HepG2 (cell line): ENCODE measurements around the gene MMP28. TPM values are rescaled to one million over a fixed set of nuclear protein-coding genes. Genes with fewer than 3 reads are reported as not detected.

Source experiments
- ARID3A ChIP-seq: IDR thresholded peaks from 2 replicates; pipeline ENCODE4 v1.6.1; 2012; ENCODE audit warnings: low read depth, low read length, improper control_type of control experiment
- ETV5 ChIP-seq: IDR thresholded peaks from 2 replicates; pipeline ENCODE4 v1.6.1; 2018; ENCODE audit warnings: missing biosample characterization, missing genetic modification reagents, inconsistent platforms, borderline replicate concordance
- HNRNPH1 ChIP-seq: fragments of 200-400 bp; formaldehyde crosslinking; optimal IDR thresholded peaks from 2 replicates; pipeline ENCODE3; 2017; ENCODE audit warnings: mild to moderate bottlenecking, low read depth, low read length
- HNRNPLL ChIP-seq: fragments of 200-400 bp; formaldehyde crosslinking; IDR thresholded peaks from 2 replicates; pipeline ENCODE4 v1.6.1; 2017; ENCODE audit warnings: mild to moderate bottlenecking, low read depth, low read length; ENCODE audit not compliant: poor library complexity, severe bottlenecking
- ISL2 ChIP-seq: sonication (generic); formaldehyde crosslinking; IDR thresholded peaks from 2 replicates; pipeline ENCODE4 v1.5.0; 2020; ENCODE audit warnings: missing genetic modification reagents
- MYC ChIP-seq: sonication (generic); formaldehyde crosslinking; IDR thresholded peaks from 2 replicates; pipeline ENCODE4 v1.9.0; 2021; ENCODE audit warnings: missing genetic modification reagents, borderline replicate concordance
- ZNF567 ChIP-seq: sonication (generic); formaldehyde crosslinking; IDR thresholded peaks from 2 replicates; pipeline ENCODE4 v1.8.1; 2023; ENCODE audit warnings: mild to moderate bottlenecking, missing genetic modification reagents, borderline replicate concordance
- ZNF577 ChIP-seq: sonication (generic); formaldehyde crosslinking; IDR thresholded peaks from 2 replicates; pipeline ENCODE4 v1.4.0; 2020; ENCODE audit warnings: mild to moderate bottlenecking, low read depth, missing genetic modification reagents, borderline replicate concordance
- ZNF720 ChIP-seq: sonication (generic); formaldehyde crosslinking; IDR thresholded peaks from 2 replicates; pipeline ENCODE4 v1.4.0; 2020; ENCODE audit warnings: missing genetic modification reagents
- ZNF768 ChIP-seq: sonication (generic); formaldehyde crosslinking; IDR thresholded peaks from 2 replicates; pipeline ENCODE4 v1.4.0; 2020; ENCODE audit warnings: missing genetic modification reagents
- ZSCAN29 ChIP-seq: sonication (generic); formaldehyde crosslinking; conservative IDR thresholded peaks from 2 replicates; pipeline ENCODE4 v1.4.0; 2020; ENCODE audit warnings: mild to moderate bottlenecking, missing genetic modification reagents
- polyA plus RNA-seq, 8 experiments: library from polyadenylated mRNA; depleted of rRNA in 3 of 8; stranded (reverse) in 7 of 8; unstranded in 1 of 8; fragments of >200 nt; fragmentation: Illumina TruSeq in 4 of 8; extraction: Trizol in 4 of 8; gene quantifications; 2 replicates each; pipeline versions ENCODE4 v1.2.1 to v1.2.3, GENCODE V29; 2011 to 2016; ENCODE audit warnings: low read depth in 4 of 8, missing spikeins in 1 of 8, mixed read lengths in 1 of 8; ENCODE audit not compliant: insufficient read depth in 1 of 8
- total RNA-seq, 5 experiments: library from RNA; depleted of rRNA; stranded (reverse); fragments of >200 nt; fragmentation: Illumina TruSeq; extraction: Trizol; gene quantifications; 2 replicates each; pipeline ENCODE4 v1.2.3, GENCODE V29; 2016; ENCODE audit warnings: low read depth in 1 of 5
- TF ChIP-seq, protein P1 (sequence below): sonication (generic); formaldehyde crosslinking; IDR thresholded peaks from 2 replicates; pipeline ENCODE4 v1.4.0; 2020; ENCODE audit warnings: mild to moderate bottlenecking, missing genetic modification reagents
- TF ChIP-seq, protein P2 (sequence below): IDR thresholded peaks from 2 replicates; pipeline ENCODE4 v1.4.0; 2020; ENCODE audit warnings: mild to moderate bottlenecking, missing genetic modification reagents
- TF ChIP-seq, protein P3 (sequence below): sonication (generic); formaldehyde crosslinking; IDR thresholded peaks from 2 replicates; pipeline ENCODE4 v1.4.0; 2020; ENCODE audit warnings: mild to moderate bottlenecking, missing genetic modification reagents
- TF ChIP-seq, protein P4 (sequence below): sonication (generic); formaldehyde crosslinking; IDR thresholded peaks from 2 replicates; pipeline ENCODE4 v1.4.0; 2020; ENCODE audit warnings: missing genetic modification reagents, borderline replicate concordance
- TF ChIP-seq, protein P5 (sequence below): IDR thresholded peaks from 2 replicates; pipeline ENCODE4 v1.6.1; 2016; ENCODE audit warnings: low read depth, control low read depth

Gene MMP28
- total and polyA plus RNA-seq, 2 of the 13 experiments (the other 11 are each of a cell fraction or from before 2014, with no cell fraction given): not detected

- TF ChIP-seq HNRNPH1: no peak
- TF ChIP-seq, protein P1, sequence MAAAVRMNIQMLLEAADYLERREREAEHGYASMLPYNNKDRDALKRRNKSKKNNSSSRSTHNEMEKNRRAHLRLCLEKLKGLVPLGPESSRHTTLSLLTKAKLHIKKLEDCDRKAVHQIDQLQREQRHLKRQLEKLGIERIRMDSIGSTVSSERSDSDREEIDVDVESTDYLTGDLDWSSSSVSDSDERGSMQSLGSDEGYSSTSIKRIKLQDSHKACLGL (CRISPR knock-in tag): no peak
- TF ChIP-seq, protein P2, sequence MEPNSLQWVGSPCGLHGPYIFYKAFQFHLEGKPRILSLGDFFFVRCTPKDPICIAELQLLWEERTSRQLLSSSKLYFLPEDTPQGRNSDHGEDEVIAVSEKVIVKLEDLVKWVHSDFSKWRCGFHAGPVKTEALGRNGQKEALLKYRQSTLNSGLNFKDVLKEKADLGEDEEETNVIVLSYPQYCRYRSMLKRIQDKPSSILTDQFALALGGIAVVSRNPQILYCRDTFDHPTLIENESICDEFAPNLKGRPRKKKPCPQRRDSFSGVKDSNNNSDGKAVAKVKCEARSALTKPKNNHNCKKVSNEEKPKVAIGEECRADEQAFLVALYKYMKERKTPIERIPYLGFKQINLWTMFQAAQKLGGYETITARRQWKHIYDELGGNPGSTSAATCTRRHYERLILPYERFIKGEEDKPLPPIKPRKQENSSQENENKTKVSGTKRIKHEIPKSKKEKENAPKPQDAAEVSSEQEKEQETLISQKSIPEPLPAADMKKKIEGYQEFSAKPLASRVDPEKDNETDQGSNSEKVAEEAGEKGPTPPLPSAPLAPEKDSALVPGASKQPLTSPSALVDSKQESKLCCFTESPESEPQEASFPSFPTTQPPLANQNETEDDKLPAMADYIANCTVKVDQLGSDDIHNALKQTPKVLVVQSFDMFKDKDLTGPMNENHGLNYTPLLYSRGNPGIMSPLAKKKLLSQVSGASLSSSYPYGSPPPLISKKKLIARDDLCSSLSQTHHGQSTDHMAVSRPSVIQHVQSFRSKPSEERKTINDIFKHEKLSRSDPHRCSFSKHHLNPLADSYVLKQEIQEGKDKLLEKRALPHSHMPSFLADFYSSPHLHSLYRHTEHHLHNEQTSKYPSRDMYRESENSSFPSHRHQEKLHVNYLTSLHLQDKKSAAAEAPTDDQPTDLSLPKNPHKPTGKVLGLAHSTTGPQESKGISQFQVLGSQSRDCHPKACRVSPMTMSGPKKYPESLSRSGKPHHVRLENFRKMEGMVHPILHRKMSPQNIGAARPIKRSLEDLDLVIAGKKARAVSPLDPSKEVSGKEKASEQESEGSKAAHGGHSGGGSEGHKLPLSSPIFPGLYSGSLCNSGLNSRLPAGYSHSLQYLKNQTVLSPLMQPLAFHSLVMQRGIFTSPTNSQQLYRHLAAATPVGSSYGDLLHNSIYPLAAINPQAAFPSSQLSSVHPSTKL (CRISPR knock-in tag): no peak
- TF ChIP-seq ETV5: no peak
- TF ChIP-seq ISL2: no peak
- TF ChIP-seq, protein P3, sequence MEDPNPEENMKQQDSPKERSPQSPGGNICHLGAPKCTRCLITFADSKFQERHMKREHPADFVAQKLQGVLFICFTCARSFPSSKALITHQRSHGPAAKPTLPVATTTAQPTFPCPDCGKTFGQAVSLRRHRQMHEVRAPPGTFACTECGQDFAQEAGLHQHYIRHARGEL: no peak
- peak; percentile 31 for TF ChIP-seq HNRNPLL
- no peak for TF ChIP-seq ARID3A
- peak; percentile 19; the same call in 1 of the 2 replicates for TF ChIP-seq MYC (CRISPR knock-in tag)
- TF ChIP-seq ZSCAN29: no peak
- no peak for TF ChIP-seq ZNF577 (CRISPR knock-in tag)
- TF ChIP-seq ZNF720 (CRISPR knock-in tag): no peak
- TF ChIP-seq, protein P4, sequence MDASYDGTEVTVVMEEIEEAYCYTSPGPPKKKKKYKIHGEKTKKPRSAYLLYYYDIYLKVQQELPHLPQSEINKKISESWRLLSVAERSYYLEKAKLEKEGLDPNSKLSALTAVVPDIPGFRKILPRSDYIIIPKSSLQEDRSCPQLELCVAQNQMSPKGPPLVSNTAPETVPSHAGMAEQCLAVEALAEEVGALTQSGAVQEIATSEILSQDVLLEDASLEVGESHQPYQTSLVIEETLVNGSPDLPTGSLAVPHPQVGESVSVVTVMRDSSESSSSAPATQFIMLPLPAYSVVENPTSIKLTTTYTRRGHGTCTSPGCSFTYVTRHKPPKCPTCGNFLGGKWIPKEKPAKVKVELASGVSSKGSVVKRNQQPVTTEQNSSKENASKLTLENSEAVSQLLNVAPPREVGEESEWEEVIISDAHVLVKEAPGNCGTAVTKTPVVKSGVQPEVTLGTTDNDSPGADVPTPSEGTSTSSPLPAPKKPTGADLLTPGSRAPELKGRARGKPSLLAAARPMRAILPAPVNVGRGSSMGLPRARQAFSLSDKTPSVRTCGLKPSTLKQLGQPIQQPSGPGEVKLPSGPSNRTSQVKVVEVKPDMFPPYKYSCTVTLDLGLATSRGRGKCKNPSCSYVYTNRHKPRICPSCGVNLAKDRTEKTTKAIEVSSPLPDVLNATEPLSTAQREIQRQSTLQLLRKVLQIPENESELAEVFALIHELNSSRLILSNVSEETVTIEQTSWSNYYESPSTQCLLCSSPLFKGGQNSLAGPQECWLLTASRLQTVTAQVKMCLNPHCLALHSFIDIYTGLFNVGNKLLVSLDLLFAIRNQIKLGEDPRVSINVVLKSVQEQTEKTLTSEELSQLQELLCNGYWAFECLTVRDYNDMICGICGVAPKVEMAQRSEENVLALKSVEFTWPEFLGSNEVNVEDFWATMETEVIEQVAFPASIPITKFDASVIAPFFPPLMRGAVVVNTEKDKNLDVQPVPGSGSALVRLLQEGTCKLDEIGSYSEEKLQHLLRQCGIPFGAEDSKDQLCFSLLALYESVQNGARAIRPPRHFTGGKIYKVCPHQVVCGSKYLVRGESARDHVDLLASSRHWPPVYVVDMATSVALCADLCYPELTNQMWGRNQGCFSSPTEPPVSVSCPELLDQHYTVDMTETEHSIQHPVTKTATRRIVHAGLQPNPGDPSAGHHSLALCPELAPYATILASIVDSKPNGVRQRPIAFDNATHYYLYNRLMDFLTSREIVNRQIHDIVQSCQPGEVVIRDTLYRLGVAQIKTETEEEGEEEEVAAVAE (CRISPR knock-in tag): no peak
- no peak for TF ChIP-seq ZNF567 (CRISPR knock-in tag)
- peak; percentile 19; the same call in 1 of the 2 replicates for TF ChIP-seq ZNF768 (CRISPR knock-in tag)
- TF ChIP-seq, protein P5, sequence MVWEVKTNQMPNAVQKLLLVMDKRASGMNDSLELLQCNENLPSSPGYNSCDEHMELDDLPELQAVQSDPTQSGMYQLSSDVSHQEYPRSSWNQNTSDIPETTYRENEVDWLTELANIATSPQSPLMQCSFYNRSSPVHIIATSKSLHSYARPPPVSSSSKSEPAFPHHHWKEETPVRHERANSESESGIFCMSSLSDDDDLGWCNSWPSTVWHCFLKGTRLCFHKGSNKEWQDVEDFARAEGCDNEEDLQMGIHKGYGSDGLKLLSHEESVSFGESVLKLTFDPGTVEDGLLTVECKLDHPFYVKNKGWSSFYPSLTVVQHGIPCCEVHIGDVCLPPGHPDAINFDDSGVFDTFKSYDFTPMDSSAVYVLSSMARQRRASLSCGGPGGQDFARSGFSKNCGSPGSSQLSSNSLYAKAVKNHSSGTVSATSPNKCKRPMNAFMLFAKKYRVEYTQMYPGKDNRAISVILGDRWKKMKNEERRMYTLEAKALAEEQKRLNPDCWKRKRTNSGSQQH (CRISPR knock-in tag): no peak
These were observed 45.7 kb downstream of the MMP28 start (continued) for GRCh38 chr17:35749560-35750412.
